SIG-M5 treated with dmso at 0.1 percent for 504 hours (cell line): Measurements from ENCODE around the gene IL17RA.

Experiments used
- DNase-seq: peaks from one replicate; lab custom pipeline; 2025; ENCODE audit not compliant: unreplicated experiment; lab: John Stamatoyannopoulos, UW

Gene IL17RA

GRCh38 chr22:17105143-17106129 lies 20.6 kb downstream of the IL17RA start:
- DNase-seq, result no peak

DNA sequence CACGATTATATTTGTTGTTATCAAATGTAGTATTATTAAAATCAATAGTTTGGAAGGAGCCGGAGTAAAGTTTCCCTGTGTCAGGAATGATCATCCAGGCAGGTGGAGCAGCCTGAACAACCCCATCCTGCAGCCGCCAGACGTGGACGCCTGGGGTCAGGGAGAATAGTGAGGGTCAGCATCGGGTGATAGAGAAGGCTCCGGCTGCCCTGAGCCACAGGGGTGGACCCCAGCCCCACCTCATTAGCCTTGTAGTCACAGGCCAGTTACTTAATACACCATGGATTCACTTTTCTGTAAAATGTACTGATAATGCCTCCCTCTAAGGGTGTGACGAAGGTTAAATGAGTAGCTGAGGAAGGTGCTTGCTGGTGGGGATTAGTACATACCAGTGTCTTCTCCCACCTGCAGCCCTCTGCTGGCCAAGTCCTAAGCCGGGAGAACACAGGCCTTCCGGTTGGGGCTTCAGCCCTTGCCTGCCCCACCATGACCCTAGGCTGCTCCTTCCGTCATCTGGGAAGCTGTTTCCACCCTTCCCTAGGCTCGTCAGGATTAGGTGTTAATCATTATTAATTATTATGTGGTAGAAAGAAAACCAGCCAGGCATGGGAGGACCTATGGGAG lies 21.5 kb downstream of the IL17RA start:
- peak; percentile 68 for DNase-seq

DNA sequence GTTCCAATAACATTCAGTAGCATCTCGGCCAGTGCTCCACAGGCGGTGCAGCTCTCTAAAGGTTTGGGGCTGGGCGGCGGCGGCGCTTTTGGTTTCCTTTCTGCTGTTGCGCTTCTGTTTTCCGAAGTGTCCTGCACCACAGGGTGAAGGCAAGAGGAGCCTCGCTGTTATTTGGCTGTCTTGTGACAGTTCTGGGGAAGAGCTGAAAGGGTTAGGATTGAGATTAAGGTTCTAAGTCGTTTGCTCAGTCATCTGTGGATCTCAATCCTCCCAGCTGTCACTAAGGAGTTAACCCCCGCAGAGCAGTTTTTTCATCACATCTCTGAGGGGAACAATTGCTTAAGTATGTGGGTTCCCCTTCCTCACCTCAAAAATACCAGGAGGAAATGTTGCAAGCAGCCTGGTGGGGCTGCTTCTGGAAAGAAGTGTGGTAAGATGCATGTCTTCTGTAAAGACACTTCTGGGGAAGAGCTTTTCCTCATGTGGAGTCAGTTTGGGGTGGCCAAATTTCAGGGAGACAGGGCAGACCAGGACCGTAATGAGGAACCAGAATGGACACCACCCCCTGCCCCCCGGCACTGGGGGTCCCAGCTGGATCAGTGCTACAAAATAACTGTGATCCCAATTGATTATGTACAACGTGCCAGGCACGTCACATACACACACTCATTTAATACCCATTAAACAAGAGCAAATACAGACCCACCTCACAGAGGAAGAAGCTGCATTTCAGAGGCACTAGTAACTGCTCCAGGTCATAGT lies 22.2 kb downstream of the IL17RA start:
- peak; percentile 98 for DNase-seq

DNA sequence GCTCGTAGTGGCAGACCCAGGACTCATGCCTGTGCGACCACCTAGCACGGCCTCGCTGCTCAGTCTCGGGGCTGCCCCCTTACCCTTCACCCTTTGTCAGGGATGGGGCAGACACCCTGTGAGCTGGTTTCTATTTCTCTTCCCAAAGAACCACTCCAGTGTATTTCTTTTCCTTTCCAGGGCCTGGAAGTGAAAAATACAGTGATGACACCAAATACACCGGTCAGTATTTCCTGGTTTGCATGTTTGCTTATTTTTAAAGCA lies 22.7 kb downstream of the IL17RA start:
- DNase-seq, result no peak

- no peak for DNase-seq
These were observed 23.7 kb downstream of the IL17RA start for GRCh38 chr22:17108256-17109112.

DNA sequence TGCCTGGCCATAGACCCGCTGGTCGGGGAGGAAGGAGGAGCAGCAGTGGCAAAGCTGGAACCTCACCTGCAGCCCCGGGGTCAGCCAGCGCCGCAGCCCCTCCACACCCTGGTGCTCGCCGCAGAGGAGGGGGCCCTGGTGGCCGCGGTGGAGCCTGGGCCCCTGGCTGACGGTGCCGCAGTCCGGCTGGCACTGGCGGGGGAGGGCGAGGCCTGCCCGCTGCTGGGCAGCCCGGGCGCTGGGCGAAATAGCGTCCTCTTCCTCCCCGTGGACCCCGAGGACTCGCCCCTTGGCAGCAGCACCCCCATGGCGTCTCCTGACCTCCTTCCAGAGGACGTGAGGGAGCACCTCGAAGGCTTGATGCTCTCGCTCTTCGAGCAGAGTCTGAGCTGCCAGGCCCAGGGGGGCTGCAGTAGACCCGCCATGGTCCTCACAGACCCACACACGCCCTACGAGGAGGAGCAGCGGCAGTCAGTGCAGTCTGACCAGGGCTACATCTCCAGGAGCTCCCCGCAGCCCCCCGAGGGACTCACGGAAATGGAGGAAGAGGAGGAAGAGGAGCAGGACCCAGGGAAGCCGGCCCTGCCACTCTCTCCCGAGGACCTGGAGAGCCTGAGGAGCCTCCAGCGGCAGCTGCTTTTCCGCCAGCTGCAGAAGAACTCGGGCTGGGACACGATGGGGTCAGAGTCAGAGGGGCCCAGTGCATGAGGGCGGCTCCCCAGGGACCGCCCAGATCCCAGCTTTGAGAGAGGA lies 24.5 kb downstream of the IL17RA start:
- DNase-seq, result no peak

DNA sequence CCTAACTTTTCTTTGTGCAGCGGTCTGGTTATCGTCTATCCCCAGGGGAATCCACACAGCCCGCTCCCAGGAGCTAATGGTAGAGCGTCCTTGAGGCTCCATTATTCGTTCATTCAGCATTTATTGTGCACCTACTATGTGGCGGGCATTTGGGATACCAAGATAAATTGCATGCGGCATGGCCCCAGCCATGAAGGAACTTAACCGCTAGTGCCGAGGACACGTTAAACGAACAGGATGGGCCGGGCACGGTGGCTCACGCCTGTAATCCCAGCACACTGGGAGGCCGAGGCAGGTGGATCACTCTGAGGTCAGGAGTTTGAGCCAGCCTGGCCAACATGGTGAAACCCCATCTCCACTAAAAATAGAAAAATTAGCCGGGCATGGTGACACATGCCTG lies 25.2 kb downstream of the IL17RA start:
- DNase-seq, result no peak

DNA sequence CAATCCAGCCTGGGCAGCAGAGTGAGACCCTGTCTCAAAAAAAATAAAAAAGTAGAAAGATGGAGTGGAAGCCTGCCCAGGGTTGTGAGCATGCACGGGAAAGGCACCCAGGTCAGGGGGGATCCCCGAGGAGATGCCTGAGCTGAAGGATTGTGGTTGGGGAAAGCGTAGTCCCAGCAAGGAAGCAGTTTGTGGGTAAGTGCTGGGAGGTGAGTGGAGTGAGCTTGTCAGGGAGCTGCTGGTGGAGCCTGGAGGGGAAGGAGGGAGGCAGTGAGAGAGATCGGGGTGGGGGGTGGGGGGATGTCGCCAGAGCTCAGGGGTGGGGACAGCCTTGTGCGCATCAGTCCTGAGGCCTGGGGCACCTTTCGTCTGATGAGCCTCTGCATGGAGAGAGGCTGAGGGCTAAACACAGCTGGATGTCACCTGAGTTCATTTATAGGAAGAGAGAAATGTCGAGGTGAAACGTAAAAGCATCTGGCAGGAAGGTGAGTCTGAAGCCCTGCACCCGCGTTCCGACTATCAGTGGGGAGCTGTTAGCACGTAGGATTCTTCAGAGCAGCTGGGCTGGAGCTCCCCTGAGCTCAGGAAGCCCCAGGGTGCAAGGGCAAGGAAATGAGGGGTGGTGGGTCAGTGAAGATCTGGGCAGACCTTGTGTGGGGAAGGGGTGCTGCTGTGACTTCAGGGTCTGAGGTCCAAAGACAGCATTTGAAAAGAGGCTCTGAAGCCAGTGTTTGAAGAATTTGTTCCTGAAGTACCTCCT lies 26.2 kb downstream of the IL17RA start:
- DNase-seq, result no peak

- no peak for DNase-seq
These were observed 27.8 kb downstream of the IL17RA start for GRCh38 chr22:17112491-17113042.

DNA sequence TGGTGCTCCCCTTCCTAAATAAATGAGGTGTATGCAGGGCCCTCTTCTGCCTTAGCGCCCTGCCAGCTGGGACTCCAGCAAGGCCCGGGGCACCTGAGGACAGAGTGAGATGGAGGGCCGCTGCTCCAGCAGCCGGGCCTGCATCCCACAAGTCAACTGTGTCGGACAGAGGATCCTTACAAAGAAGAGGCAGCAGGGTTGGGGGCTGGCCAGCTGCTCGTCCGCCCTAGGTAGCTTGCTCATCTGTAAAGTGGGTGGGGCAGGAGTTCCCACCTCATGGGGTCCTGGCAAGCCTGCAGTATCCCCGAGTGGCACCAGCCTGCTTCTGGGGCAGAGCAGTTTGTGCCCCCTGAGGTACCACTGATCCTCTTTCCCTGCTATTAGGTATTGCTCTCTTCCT lies 28.8 kb downstream of the IL17RA start:
- DNase-seq, result no peak

DNA sequence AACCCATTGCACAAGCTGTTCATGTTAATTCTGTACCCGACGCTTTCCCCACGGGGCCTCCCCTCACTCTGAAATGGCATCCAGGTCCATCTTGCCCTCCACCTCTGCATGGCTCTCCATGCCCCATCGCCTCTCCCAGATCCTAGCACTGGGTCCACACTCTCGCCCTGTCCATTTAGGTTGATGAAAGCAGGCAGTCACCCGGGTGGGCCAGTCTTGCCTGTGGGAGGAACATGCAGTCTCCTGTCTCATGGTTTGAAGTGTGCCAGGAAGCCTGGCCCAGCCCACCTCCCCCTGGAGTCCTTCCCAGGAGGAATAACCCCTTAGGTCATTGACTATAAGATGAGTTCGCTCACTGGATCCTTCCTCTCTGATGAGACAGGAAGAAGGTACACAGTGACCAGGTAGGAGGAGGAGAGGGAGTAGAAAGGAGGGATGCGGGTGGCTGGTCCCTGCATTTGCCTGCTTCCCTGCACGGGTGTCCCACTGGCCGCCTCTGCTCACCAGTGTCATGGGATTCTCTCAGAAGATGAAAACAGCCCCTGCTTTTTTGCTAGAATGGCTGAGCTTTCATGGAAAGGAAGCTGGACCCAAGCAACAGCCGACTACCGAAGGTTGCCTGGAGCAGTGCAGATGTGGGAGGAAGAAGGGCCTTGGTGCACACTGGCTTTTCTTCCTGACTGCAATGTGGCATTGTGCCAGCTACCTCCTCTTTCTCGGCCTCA lies 29.5 kb downstream of the IL17RA start:
- DNase-seq, result no peak

- no peak for DNase-seq
These were observed 30.1 kb downstream of the IL17RA start for GRCh38 chr22:17114898-17115235.

- no peak for DNase-seq
These were observed 30.4 kb downstream of the IL17RA start for GRCh38 chr22:17115236-17115635.

DNA sequence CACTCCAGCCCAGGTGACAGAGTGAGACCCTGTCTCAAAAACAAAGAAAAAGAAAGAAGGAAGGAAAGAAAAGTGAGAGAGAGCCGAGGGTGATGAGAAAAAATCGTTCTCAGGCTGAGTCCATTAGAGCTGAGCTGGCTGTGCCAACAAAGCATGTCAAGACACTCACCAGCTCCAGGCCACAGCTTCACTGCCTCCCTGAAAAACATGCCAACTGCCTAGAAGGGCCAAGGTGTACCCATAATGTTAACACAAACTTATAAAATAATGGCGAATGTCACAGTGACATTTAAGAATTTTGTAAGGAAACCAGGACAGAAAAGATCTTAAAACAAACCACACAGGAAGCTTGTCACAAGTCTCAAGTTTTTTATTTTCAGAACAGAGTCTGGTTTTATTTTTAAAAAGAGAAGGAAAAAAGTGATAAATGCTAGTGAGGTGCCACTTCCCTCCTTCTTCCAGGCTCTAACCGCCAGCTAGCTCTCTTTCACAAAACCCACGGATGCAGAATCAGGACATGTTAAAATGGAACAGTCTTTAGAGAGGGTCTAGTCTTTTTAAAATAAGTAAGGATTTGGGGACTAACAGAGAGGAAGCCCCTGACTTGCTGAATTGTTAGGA lies 31.3 kb downstream of the IL17RA start:
- peak; percentile 56 for DNase-seq

DNA sequence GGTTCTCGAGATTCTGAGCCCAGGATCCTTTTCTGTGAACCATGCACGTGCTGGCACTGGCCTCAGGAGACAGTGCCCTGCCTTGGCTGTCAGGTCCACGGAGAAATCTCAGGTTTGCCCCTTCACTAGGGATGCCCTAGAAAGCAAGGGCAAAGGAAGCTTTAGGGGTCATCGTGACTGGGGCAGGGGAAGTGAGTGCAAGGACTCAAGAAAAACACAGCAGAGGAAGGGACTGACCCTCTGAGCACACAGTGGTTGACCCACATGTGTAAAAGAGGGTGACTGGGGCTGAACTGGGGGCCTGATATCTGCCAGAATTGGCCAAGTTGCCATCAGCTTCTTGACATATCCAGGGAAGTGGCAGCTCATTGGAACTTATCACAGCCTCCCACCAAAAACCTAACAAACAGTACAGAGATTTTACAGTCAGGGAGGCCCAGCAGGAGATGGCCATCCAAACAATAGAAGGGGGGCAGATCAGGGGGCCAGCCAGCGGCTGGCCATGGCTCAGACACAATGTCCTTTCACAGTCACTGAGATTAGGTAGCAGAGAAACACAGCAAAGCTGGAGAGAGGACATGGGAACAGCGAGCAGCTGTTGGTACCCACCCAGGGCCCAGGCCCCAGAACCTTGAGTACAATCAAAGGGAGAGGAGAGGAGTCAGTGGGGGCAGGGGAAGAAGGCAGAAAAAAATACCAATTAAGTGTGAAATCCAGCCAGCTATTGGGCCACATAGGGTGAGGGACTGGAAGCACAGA lies 32.0 kb downstream of the IL17RA start:
- DNase-seq, result no peak

DNA sequence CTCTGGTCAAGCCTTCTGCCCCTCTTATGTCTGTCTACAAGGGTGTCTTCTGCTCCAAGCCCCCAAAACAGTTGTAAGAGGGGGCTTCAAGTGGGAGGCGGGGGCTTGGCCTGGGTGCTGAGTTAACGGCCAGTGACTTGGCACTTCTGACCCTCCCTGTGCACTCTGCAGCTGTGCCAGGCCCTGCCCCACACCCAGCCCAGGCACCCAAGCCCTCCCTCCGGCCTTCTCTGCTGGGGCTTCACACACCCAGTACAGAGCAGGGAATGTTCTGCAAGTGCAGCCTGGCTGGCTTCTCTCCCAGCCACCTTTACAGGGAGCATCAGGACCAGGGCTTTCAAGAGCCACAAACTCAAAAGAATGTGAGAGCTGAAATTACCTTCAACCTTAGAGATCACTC lies 32.6 kb downstream of the IL17RA start:
- no peak for DNase-seq

DNA sequence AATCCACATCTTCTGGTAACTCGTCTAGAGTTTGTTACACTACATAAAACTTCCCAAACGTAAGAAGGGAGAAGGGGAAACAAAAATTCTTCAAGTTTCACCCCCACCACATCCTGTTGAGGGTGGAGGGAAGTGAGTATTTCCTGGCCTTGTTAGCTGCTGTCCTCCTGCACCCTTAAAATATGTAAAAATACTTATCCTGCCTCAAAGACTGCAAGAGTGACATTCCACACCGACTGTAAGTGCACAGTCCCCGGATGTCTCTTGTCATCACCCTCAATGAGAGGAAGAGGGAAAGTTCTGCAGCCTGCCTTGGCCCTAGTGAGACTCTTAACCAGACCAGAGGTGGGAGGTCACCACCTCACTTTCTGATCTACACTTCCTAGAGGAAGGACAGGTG lies 33.1 kb downstream of the IL17RA start:
- peak; percentile 81 for DNase-seq

- no peak for DNase-seq
These were observed 33.5 kb downstream of the IL17RA start for GRCh38 chr22:17118342-17118741.
